ENCODE measurements around the gene EPHX1. TPM values are rescaled to one million over a fixed set of nuclear protein-coding genes. Genes with fewer than 3 reads are reported as not detected.
A peak's percentile ranks its signal among the peaks of the same experiment; 100 is the strongest.
"Not testable (repeated sequence)": the region's sequence is repeated elsewhere in the genome, so short reads cannot be mapped to it uniquely, and the experiment has no call there.

The EPHX1 gene
- total RNA-seq, 4 donors from 2014 or later: 28.9 to 109 (median 59.9) TPM

DNA sequence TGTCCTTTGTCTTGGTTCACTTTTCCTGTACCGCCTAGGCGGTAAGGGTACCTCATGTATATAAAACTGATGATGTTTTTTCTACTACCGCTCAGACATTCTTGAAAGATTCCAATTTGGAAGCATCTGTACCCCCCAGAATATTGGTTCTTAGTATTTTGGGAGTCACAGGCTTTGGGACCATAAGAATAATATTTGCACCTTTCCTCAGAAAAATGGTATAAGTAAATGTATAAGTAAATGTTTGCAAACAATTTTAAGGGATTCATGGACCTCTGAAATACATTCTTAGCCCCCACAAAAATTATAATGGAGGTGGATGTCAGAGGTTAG, 31.6 kb upstream of the EPHX1 start:
- H3K4me3 ChIP-seq: peak overlapping the region; percentile 66 to 96 (median 75)
- H3K9me3 ChIP-seq: no peaks in the 10 kb centered on the region
- H3K36me3 ChIP-seq: peaks cover 0 to 3% (median 0%) of the 10 kb centered on the region in 3 donors
- peaks cover 0 to 38% (median 11%) of the 10 kb centered on the region in 4 donors for H3K4me1 ChIP-seq
- no peaks in the 10 kb centered on the region for H3K27me3 ChIP-seq
- TF ChIP-seq, protein P1, sequence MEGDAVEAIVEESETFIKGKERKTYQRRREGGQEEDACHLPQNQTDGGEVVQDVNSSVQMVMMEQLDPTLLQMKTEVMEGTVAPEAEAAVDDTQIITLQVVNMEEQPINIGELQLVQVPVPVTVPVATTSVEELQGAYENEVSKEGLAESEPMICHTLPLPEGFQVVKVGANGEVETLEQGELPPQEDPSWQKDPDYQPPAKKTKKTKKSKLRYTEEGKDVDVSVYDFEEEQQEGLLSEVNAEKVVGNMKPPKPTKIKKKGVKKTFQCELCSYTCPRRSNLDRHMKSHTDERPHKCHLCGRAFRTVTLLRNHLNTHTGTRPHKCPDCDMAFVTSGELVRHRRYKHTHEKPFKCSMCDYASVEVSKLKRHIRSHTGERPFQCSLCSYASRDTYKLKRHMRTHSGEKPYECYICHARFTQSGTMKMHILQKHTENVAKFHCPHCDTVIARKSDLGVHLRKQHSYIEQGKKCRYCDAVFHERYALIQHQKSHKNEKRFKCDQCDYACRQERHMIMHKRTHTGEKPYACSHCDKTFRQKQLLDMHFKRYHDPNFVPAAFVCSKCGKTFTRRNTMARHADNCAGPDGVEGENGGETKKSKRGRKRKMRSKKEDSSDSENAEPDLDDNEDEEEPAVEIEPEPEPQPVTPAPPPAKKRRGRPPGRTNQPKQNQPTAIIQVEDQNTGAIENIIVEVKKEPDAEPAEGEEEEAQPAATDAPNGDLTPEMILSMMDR (IDR thresholded peaks at IDR 0.05): no peak
- TF ChIP-seq POLR2A (IDR thresholded peaks at IDR 0.05): no peak
- peak overlapping the region; percentile 89 to 98 (median 94) for H3K27ac ChIP-seq
- DNase-seq: no peak

DNA sequence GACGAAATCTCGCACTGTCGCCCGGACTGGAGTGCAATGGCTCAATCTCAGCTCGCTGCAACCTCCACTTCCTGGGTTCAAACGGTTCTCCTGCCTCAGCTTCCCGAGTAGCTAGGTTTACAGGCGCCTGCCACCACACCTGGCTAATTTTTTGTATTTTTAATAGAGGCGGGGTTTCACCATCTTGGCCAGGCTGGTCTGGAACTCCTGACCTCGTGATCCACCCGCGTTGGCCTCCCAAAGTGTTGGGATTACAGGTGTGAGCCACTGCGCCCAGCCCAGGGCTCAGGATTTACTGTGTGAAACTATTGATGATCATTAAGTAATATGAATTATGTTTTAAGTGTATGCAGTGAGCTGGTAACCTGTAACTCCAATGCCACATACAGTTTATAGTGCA, 30.8 kb upstream of the EPHX1 start:
- not testable (repeated sequence) for DNase-seq, H3K36me3 ChIP-seq, H3K27me3 ChIP-seq, H3K9me3 ChIP-seq
- peak overlapping the region; percentile 66 to 96 (median 75) for H3K4me3 ChIP-seq
- peaks cover 0 to 35% (median 11%) of the 10 kb centered on the region in 4 donors for H3K4me1 ChIP-seq
- peak overlapping the region in 1 of 4 donors; percentile 95 for H3K27ac ChIP-seq

- Histone ChIP-seq H3K4me3 (no peak overlapping the region), H3K4me1 (peaks cover 0 to 35% (median 11%) of the 10 kb centered on the region in 4 donors), H3K36me3 (peaks cover 0 to 19% (median 0%) of the 10 kb centered on the region in 3 donors), H3K27me3 (no peaks in the 10 kb centered on the region), H3K27ac (no peak overlapping the region), H3K9me3 (no peaks in the 10 kb centered on the region)
- no peak for DNase-seq
- TF ChIP-seq, protein P1 (IDR thresholded peaks at IDR 0.05): no peak
- TF ChIP-seq POLR2A (IDR thresholded peaks at IDR 0.05): no peak
Measured at GRCh38 chr1:225780134-225780533, 29.8 kb upstream of the EPHX1 start.

DNA sequence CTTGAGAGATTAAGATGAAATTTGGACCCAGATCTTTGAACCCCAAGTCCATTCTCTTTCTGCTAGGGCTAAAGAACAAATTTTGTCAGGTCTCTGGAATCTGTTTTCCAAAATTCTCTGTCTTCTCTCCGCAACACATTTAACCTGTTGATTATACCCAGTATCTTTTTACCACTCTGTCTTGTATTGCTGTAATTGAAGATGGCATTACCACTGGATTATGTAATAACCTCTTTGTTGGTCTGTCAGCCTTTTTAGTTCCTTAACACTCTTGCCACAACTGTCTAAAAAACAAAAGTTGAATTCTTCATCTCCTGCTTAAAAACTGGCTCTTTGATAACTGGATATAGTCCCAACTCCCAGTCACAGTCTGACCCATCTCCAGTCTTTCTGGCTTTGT, 29.3 kb upstream of the EPHX1 start:
- H3K4me3 ChIP-seq: no peak overlapping the region
- H3K27me3 ChIP-seq: no peaks in the 10 kb centered on the region
- H3K27ac ChIP-seq: no peak overlapping the region
- H3K36me3 ChIP-seq: peaks cover 0 to 24% (median 0%) of the 10 kb centered on the region in 3 donors
- DNase-seq: no peak
- TF ChIP-seq POLR2A (IDR thresholded peaks at IDR 0.05): no peak
- TF ChIP-seq, protein P1 (IDR thresholded peaks at IDR 0.05): no peak
- H3K4me1 ChIP-seq: peaks cover 0 to 35% (median 11%) of the 10 kb centered on the region in 4 donors
- H3K9me3 ChIP-seq: no peaks in the 10 kb centered on the region

- peaks cover 0 to 79% (median 0%) of the 10 kb centered on the region in 3 donors for H3K36me3 ChIP-seq
- not testable (repeated sequence) for H3K9me3 ChIP-seq, DNase-seq, H3K4me1 ChIP-seq, H3K27ac ChIP-seq, H3K4me3 ChIP-seq, H3K27me3 ChIP-seq
Measured at GRCh38 chr1:225789142-225789541, 20.8 kb upstream of the EPHX1 start.

DNA sequence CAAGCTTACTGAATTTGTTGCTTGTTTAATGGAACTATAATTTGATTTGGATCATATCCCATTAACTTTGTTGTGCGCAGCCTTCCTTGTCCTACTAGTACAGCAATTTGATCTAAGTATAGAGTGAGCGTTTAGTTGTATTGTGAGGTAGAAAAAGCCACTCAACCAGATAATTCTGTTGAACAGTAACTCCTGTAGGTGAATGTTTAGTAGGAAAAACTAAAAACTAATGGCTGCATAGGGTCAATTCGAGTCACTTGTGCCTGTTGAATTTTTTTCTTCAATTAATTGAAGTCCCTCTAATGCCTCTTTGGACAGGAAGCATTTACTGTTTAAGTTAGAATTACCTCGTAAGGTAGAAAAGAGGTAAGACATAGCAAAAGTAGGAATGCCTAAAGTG, 15.0 kb upstream of the EPHX1 start:
- no peaks in the 10 kb centered on the region for H3K27me3 ChIP-seq
- H3K9me3 ChIP-seq: no peaks in the 10 kb centered on the region
- H3K4me3 ChIP-seq: no peak overlapping the region
- no peak for DNase-seq
- H3K36me3 ChIP-seq: peaks cover 0 to 22% (median 0%) of the 10 kb centered on the region in 3 donors
- no peaks in the 10 kb centered on the region for H3K4me1 ChIP-seq
- H3K27ac ChIP-seq: no peak overlapping the region
- TF ChIP-seq, protein P1 (IDR thresholded peaks at IDR 0.05): no peak
- TF ChIP-seq POLR2A (IDR thresholded peaks at IDR 0.05): no peak

DNA sequence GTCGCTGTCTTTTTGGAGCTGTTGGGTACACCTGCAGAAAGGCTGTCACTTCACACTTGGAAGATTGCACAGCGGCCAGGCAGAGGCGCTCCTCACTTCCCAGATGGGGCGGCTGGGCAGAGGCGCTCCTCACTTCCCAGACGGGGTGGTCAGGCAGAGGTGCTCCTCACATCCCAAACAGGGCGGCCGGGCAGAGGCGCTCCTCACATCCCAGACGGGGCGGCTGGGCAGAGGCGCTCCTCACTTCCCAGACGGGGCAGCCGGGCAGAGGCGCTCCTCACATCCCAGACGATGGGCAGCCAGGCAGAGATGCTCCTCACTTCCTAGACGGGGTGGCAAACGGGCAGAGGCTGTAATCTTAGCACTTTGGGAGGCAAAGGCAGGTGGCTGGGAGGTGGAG, 13.8 kb upstream of the EPHX1 start:
- not testable (repeated sequence) for H3K27ac ChIP-seq, H3K4me1 ChIP-seq, DNase-seq, H3K27me3 ChIP-seq, H3K9me3 ChIP-seq, H3K4me3 ChIP-seq
- H3K36me3 ChIP-seq: peaks cover 0 to 11% (median 0%) of the 10 kb centered on the region in 3 donors

GRCh38 chr1:225801146-225801545, 8.8 kb upstream of the EPHX1 start:
- not testable (repeated sequence) for DNase-seq

More at GRCh38 chr1:225801146-225801545, 8.8 kb upstream of the EPHX1 start:
- not testable (repeated sequence) for H3K4me3 ChIP-seq, H3K9me3 ChIP-seq, H3K27ac ChIP-seq, H3K4me1 ChIP-seq, H3K27me3 ChIP-seq, H3K36me3 ChIP-seq

All from Peyer's patch (tissue), 4 donors.